HG03196 (cell line): ENCODE results near the gene FHIT.
"Not testable (repeated sequence)": the region's sequence is repeated elsewhere in the genome, so short reads cannot be mapped to it uniquely, and the experiment has no call there.

ENCODE experiments used
- ATAC-seq: cut with Tn5 transposase; IDR thresholded peaks from one replicate; pipeline ENCODE4 v1.9.1; 2021; ENCODE audit not compliant: unreplicated experiment

The FHIT gene

DNA sequence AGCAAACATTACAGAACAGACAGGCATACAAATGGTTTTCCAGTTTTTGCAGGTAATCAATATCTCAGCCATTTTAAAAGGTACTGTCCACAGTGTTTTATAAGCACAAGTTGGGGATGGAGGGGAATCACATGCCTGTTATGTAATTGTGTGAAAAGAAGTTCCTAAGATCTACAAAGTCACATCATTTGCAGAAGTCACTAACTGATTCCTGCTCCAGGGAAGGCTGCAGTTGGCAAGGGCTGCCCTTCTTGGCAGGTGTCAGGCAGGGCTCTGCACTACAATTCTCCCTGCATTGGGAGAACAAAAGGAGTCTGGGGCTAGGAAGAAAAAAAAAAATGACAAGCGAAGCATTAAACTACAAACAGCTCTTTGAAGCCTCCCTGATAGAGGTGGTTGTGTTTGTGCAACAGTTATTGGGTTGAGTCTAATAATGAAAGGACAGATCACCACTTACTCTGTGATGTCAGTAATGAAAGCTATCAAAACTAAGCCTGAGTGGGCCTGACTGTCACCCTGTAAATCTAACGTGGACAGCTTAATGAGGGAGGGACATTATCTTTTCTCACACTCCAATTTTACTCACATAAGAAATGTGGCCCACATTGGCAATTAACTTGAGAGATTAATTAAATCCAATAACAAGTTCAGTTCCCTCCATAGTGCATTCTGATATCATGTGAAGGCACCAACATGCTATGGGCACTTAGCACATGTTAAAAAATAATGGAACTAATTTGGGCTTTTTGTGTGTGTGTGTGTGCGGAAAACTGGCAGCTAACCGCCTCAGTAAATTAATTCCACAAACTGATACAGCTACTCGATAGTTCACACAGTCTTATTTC, 242.9 kb downstream of the FHIT start:
- no peak for ATAC-seq

DNA sequence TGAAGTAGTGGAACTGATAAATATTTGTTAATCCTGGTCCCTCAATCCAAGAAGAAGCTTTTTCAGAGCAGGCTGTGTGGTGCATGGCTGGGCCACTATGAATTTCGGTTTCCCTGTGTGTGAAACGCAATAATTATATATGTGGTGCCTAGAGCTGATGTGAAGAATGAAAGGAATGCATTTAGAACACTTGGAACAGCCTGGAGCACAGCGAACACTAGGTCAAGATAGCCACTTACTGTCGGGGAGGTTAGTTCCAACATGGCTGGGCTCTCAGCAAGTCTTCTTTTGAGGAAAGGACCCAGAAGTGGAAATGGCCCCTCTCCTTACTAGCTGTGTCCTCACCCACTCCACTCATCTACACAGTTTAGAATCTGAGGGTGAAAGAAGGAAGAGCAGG, 245.7 kb downstream of the FHIT start:
- no peak for ATAC-seq

DNA sequence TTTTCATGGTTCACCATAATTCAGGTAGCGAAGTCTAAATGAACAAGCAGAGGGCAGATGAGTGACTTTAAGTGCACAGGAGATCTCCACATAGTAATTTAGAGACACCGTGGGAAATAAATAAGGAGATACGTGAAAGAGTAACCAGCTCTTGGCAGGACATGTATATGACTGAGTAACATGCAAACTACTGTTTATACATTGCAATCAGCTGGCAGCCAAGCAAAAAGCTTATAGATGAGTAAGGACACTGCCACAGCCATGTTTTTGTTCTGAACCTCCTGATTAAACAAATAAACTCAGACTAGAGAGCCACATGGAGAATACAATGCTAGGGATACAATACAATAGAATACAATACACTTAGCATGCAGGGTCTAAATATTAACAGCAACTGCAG, 252.4 kb downstream of the FHIT start:
- ATAC-seq: no peak

DNA sequence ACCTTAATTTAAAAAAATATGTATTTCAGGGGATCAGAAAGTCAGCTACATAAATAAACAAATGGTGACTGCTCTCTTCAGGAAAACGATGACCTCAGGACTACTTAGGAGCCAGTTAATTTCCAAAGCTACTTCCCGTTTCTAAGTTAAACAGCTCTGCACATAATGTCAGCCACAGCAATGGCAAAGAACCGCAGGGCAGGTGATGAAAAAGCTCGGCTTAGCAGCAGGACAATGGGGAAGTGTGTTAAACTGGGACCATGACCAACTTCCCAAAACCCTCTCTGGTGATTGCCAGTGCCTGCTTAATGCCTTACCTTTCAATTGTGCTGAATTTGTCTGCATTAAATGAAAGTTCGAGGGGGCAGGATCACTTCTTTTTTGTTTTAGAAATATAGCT, 258.9 kb downstream of the FHIT start:
- no peak for ATAC-seq

DNA sequence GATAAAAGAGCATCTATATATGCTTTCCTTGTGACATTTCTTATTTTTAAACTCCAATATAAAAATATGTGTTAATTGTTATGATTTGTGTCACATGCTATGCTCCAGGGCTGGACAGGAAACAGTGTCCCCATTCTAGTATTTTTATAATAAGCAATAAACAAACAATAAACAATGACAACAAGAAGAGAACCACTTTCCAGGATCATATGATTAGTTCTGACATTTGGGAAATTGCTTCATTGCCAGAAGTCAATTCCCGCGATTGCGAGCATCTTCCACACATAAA, 260.9 kb downstream of the FHIT start:
- no peak for ATAC-seq

DNA sequence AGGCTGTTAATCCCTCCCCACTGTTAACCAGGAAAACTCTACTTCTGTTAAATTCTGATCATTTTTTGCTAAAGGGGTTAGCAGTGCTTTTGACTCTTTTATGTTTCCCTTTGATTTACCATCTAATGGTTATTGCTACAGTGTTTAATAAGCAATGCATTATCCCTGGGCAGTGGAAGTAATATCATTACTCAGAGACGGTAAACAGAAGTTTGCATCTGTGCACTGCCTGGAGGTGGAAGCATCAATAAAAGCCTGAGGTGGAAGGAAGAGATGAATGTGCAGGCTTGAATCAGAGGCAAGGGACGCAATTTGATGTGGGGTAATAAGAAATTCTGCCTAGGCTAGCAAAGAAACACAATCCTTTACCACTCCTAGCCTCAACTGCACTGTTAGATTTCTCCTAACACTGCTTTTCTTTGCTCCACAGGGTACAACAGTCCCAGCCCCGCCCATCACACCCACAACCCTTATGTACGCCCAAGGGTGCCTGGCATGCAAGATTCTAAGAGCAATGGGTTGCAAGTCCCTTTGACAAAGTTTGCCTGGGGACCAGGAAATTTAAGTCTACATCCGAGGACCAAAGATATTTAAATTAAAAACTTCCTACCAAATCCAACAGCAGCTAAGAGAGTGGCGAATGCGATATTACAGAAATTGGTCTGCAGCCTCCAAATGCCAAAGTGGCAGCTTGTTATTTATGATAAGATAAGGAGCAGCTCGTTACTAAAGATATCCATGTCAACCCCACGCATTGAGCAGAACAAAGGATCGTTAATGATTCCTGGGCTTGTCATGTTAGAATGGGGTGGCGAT, 261.4 kb downstream of the FHIT start:
- ATAC-seq: no peak

DNA sequence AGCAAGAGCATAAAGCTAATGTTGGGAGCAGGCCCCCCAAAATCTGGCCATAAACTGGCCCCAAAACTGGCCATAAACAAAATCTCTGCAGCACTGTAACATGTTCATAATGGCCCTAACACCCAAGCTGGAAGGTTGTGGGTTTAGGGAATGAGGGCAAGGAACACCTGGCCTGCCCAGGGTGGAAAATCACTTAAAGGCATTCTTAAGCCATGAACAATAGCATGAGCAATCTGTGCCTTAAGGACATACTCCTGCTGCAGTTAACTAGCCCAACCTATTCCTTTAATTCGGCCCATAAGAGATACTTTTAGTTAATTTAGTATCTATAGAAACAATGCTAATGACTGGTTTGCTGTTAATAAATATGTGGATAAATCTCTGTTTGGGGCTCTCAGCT, 264.1 kb downstream of the FHIT start:
- not testable (repeated sequence) for ATAC-seq

DNA sequence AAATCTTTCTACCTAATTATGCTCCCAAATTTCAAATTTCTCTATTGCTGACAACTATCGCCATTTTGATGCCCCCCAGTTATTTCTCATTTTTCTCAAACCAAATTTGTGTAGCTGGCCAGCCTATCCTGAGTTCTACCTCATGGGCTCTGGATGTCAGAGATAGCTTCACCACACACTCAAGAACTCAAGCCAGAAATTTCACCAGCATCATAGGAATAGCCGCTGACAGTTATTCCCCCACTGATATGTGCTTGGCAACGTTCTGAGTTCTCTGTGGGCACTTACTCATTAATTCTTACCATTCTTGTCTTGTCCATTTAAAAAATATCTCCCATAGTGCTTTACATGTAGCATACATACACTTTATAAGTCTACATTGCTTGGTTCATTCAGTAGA, 264.7 kb downstream of the FHIT start:
- no peak for ATAC-seq

DNA sequence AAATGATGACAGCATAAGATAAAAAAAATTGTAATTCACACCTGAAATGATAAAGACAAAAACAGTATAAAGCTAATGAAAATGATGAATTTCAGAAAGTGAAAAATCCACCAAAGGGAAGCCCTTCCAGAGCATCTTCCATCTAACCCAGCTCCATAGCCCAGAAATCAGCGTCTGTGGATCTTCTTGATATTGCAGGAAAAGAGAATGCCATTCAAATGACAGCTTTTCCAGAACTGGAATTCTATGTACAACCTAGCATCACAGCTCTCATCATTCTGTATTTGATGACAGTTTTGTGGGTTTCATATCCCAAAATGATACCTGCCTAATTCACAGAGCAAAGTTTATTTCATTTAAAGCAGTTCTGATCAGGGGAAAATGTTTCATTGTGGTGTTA, 267.3 kb downstream of the FHIT start:
- ATAC-seq: no peak

DNA sequence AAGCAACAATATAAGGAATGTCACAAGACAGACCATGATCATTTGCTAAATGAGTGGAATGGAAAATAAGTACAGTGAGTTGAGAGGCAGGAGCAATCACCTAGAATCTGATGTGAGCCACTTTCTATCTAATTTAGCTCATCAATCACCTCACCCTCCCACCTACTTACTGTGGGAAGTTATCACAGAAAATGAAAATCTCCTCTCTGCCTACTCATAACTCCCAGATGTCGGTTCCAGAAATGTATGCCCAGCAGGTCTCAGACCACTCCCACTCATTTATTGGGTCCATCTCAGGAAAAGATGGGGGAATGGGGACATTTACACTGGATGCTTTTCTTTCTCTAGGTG, 270.9 kb downstream of the FHIT start:
- no peak for ATAC-seq

DNA sequence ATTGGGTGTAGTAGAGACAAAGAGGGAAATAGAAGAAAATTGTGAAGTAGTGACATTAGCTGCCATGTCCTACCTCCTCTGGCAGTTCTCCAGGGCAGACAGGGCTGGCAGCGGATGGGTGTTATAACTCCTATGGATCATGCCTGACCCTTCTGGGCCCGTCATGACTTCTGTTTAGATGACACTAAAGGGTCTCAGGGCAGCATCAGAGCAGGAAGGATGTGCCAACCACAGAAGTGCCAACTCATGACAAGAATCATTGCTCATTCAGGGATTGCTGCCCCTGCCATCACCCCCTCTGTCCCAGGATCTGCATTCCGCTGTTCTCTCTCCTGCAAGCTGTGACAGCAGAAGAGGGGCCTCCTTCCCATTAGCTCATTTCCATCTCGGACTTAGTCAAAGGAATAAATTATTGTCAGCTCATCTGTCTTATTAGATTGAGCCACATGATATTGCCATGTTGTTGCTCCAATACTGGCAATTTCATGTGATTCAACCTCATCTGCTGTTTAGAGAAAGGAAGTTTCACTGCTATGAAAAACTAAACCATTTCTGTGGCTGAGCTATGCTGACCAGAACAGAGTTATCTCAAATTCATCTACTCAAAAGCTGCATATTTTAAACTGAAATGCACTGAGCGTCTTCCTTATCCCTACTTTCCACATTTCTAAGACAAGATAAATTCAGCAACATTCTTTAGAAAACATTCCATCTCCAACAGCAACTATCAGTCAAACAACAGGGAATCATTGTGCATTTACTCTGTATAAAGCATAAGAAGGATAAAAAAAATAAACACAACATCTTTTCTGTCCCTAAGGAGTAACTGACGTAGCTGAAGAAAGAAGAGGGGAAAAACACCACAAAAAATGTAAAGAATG, 271.6 kb downstream of the FHIT start:
- ATAC-seq: no peak

DNA sequence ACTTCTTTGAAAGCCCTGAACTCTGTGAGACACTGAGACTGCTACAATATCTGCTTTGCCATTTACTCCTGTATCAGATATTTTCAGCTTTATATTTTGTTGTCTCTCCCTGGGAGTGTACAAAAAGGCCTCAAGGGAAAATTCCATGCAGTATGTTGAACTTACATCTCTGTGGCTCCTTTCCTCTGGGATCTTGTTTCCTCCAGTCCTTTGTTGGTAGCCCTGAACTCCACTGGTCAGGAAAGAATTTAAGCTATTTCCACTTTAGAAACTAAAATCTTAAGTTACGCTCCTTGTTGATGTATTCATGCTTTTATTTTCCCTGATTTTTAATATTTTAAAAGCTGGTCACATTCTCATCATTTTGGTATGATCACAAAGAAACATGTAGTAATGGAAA, 277.9 kb downstream of the FHIT start:
- ATAC-seq: no peak

DNA sequence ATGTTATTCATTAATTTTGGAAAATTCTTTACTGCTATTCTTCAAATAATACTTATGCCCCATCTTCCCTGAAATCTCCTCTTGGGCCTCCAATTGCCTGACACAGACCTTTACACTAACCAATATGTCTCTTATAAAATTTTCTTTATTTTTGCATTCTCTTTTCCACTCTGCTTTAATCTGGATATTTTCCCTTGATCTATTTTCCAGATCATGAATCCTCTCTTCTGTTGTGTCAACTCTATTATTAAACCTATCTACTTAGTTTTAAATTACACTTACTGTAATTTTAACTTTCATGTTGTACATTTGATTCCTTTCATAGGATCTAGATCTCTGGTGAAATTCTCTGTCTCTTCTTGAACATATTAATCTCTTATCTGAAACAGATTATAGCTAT, 278.7 kb downstream of the FHIT start:
- ATAC-seq: no peak

DNA sequence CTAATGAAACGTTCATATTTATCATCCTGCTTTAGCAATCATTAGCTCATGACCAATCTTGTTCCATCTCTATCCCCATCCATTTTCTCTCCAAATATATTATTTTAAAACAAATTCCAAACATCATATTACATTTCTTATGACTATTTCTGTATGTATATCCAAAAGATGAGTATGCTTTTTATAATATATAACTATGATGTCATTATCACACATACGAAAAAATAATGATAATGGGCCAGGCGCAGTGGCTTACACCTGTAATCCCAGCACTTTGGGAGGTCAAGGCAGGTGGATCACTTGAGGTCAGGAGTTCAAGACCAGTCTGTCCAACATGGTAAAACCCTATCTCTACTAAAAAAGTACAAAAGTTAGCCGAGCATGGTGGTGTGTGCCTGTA, 280.4 kb downstream of the FHIT start:
- no peak for ATAC-seq

DNA sequence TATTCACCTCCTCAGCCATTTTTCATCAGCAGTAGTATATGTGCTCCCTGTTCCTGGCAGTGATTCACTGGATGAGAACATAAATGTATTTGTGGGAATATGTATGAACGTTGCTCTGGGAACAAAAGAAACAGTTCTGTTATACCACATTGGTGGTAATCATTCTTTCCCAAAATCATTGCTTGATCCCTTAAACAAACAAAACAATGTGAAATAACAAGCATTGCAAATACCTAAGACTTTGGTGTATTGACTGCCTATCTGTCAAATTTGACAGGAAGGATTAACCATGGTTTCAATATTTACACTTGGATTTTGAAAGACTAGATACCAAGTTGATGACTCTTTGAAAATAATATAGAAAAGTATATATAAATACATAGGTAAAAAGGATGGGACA, 284.1 kb downstream of the FHIT start:
- no peak for ATAC-seq

DNA sequence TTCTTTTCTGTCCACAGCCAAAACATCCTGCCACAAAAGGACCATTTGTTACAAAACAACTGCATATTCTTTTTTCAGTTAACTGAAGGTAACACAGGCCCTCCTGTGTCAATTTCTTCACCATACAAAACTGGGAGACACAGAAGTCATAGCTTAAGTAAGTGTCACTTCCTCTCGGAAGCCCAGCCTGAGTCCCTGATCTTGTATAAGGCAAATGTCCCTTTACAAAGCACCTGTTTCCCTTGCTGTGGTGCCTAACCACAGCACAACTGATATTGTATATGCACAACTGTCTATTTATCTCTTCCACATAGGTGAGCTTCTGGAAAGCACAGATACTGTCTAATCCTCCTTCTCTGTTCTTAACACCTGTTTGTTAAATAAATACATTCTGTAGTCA, 293.7 kb downstream of the FHIT start:
- no peak for ATAC-seq

DNA sequence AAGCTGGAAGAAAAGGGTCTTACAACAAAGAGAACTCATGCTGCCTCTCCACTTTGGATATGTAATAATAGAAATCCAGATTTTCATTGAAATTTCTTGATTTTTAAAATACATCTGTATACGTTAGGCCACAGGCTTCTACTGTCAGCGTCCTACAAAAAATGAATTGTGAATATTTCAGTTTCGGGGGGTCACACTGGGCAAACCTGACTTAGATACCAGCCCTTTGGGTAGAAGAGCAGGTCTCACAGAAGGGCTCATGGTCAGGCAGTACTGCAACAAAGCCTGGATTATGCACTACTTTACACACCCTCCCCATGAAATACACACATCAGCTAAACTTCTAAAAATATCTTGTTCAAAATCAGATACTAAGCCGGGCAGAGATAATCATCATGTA, 294.5 kb downstream of the FHIT start:
- ATAC-seq: no peak

DNA sequence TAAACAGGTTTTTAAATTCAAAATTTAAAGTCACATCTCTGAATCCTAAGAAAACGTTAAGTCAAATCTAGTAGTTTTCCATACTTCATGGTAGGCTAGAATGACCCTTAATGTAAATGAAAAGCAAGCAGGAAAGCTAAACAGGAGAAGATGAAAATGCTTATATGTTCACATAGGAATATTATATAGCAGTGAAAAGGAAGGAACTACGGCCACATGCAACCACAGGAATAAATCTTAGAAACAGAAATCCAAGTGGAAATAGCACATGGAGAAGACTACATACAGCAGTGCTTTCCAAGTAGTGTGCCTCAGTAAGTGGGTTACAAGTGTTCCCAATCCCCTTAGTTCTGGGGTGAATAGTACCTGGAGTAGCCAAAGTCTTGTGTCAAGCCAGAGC, 296.2 kb downstream of the FHIT start:
- ATAC-seq: no peak

DNA sequence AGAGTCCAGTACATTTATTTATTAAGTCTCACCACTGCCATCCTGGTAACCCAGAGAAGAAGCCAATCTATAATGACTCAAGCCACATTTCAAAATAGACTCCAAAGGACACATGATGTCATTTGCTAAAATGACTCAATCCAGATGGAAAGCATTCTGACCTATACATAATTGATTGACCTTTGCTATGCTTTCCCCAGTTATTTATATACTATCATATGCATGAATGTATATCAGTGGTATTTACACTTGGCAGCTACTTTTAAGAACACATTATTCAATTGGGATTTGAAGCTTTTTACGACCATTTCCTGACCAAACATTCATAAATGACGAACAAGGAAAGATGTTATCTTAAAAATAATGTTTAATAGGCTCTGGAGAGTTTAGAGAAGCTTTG, 297.2 kb downstream of the FHIT start:
- ATAC-seq: no peak

DNA sequence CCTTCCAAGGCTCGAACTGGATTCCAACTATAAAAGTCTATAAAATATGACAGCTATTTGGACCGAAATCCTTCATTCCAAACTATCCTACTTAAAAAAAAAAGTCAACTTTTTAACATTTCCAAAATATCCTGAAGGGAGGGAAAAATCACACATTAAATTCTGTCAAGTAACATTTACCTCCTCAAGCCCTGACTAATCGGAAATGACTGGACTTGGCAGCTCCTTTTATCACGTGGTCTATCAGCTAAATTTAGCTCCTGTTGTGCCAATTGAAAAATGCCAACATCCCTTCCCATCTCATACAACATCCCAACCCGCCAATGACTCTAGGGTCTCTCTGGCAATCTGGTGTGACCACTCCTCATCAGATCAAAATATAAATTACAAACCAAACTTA, 297.9 kb downstream of the FHIT start:
- ATAC-seq: no peak

DNA sequence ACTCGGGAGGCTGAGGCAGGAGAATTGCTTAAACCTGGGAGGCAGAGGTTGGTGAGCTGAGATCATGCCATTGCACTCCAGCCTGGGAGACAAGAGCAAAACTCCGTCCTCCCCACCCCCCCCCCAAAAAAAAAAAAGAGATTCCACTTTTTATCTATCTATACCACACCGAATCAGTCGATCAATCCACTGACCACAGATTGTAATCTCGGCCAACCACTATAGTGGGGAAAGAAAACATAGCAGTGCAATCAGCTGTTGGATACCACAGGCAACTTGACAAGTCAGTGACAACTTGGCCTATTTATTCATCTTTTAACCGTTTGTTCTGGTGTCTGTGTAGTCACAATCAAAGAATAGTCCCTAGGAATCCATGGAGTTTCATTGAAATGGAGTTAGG, 299.2 kb downstream of the FHIT start:
- ATAC-seq: no peak

DNA sequence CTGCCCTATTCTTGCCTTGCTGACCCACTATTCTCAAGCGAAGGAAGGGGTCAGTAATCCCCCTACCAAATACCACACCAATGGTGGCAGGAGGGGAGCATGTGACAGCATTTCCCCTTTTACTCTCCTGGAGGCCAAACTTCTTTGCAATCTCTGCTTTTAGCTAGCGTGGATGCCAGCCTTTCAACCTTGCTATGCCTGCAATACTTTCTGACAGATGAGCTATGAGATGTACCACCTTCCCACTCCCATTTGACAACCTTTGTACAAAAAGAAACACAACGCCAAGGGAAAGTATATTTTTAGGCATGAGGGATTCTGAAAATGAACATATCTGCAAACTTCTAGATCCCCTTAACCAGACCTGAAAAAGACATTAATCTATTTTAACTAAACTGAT, 302.1 kb downstream of the FHIT start:
- ATAC-seq: no peak
